ENCODE results near the gene ELL2.

- no peak for TF ChIP-seq POLR2AphosphoS5 (IDR thresholded peaks at IDR 0.05)
- TF ChIP-seq, protein P1, sequence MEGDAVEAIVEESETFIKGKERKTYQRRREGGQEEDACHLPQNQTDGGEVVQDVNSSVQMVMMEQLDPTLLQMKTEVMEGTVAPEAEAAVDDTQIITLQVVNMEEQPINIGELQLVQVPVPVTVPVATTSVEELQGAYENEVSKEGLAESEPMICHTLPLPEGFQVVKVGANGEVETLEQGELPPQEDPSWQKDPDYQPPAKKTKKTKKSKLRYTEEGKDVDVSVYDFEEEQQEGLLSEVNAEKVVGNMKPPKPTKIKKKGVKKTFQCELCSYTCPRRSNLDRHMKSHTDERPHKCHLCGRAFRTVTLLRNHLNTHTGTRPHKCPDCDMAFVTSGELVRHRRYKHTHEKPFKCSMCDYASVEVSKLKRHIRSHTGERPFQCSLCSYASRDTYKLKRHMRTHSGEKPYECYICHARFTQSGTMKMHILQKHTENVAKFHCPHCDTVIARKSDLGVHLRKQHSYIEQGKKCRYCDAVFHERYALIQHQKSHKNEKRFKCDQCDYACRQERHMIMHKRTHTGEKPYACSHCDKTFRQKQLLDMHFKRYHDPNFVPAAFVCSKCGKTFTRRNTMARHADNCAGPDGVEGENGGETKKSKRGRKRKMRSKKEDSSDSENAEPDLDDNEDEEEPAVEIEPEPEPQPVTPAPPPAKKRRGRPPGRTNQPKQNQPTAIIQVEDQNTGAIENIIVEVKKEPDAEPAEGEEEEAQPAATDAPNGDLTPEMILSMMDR (IDR thresholded peaks at IDR 0.05), result no peak
Observed at GRCh38 chr5:95984287-95984938, 22.8 kb upstream of the ELL2 start.

All from prostate gland (tissue), 2 donors.